H1 (cell line): ENCODE measurements around the gene MSMP. TPM values are rescaled to one million over a fixed set of nuclear protein-coding genes. Genes with fewer than 3 reads are reported as not detected.

ENCODE experiments used
- CHD1 ChIP-seq: IDR thresholded peaks from 2 replicates; pipeline ENCODE4 v1.6.1; 2012; ENCODE audit warnings: low read depth, low read length, improper control_type of control experiment
- CHD2 ChIP-seq: IDR thresholded peaks from 2 replicates; pipeline ENCODE4 v1.6.1; 2012; ENCODE audit warnings: low read length, improper control_type of control experiment
- CHD7 ChIP-seq: fragments of 300-600 bp; sonication (generic); IDR thresholded peaks from 2 replicates; pipeline ENCODE4 v1.7.1; 2012; ENCODE audit warnings: low read length, moderate library complexity, mild to moderate bottlenecking, inconsistent platforms; ENCODE audit not compliant: insufficient replicate concordance
- GTF2F1 ChIP-seq: IDR thresholded peaks from 2 replicates; pipeline ENCODE4 v1.6.1; 2012; ENCODE audit warnings: low read depth, low read length, improper control_type of control experiment, borderline replicate concordance
- KDM5A ChIP-seq: fragments of 200-600 bp; IDR thresholded peaks from 2 replicates; pipeline ENCODE4 v1.7.1; 2012; ENCODE audit warnings: mild to moderate bottlenecking, low read length, inconsistent platforms, mixed read lengths
- SIX5 ChIP-seq: IDR thresholded peaks from 2 replicates; pipeline ENCODE4 v1.6.1; 2011; ENCODE audit warnings: mild to moderate bottlenecking, low read depth, low read length
- TBP ChIP-seq: IDR thresholded peaks from 2 replicates; pipeline ENCODE4 v1.6.1; 2011; ENCODE audit warnings: low read depth, low read length, improper control_type of control experiment
- polyA plus RNA-seq, 7 experiments: library from polyadenylated mRNA; depleted of rRNA in 3 of 7; stranded (reverse) in 5 of 7; unstranded in 2 of 7; fragments of >200 nt in 5 of 7; fragments of 200-250 nt in 2 of 7; gene quantifications; 1 replicate in 5 of 7; 2 replicates in 1 of 7; 4 replicates in 1 of 7; pipeline versions ENCODE4 v1.2.1 to v1.2.3, GENCODE V29; 2011 to 2013; ENCODE audit warnings: missing spikeins in 2 of 7, mixed read lengths in 2 of 7
- total RNA-seq: library from RNA; stranded (reverse); fragmentation: NEBNext Ultra II Directional; extraction: Animal tissue kit (Norgen Biotek cat#: 25700); gene quantifications from 2 replicates; pipeline ENCODE4 v1.2.1, GENCODE V29; 2021

Gene MSMP
- total and polyA plus RNA-seq, 2 of the 8 experiments (the other 6 are each of a cell fraction or from before 2014, with no cell fraction given) = 0.53 TPM; not detected in 1

GRCh38 chr9:35790025-35790384 is 35.9 kb upstream of the MSMP start (continued):
- TF ChIP-seq KDM5A (no peak), CHD7 (no peak), TBP (no peak), SIX5 (no peak), CHD1 (no peak), CHD2 (no peak), GTF2F1 (no peak)
